HG03135 (cell line): ENCODE measurements around the gene ANXA9.

Experiments
- ATAC-seq: cut with Tn5 transposase; IDR thresholded peaks from one replicate; pipeline ENCODE4 v1.9.1; 2021; ENCODE audit warnings: mild to moderate bottlenecking, moderate library complexity; ENCODE audit not compliant: unreplicated experiment

Gene ANXA9

DNA sequence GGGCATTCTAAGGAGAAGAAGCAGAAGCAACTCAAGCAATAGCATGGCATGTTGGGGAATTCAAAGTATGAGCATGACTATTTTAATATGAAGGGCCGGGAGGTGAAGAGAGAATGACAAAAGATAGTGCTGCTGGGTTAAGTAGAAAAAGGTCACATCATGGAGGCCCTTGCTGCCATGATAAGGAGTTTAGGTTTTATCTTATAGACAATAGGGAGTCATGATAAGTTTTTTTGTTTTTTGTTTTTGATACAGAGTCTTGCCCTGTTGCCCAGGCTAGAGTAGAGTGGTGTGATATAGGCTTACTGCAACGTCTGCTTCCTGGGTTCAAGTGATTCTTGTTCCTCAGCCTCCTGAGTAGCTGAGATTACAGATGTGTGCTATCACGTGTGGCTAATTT, 57.4 kb downstream of the ANXA9 start:
- no peak for ATAC-seq

DNA sequence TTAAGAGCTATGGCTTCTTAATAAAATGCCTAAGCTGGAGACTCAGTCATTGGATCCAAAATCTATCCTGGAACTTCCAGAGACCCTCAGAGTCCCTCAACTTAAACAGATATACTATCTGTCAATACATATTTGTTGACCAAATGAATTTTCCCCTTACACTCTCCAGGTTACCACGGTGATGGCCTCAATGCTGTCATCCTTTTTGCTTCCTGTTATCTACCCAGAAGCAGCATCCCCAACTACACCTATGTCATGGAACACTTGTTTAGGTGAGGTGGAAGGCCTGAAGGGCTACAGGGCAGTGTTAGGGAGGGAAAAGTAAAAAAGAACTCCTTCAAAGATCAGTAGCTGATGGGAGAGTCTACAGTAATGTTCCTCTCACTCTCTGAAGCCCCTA, 61.1 kb downstream of the ANXA9 start:
- ATAC-seq = no peak
